Kidney (tissue), 14 donors: ENCODE results near the gene RBP5. TPM values are rescaled to one million over a fixed set of nuclear protein-coding genes. Genes with fewer than 3 reads are reported as not detected.

Source experiments
- DNase-seq, 5 donors: peaks; one replicate each; pipeline ENCODE4 v3.0.0-alpha.2; 2013 to 2020
- FAIRE-seq: peaks from 2 replicates; lab custom pipeline; 2012; peaks lifted over from hg19 to GRCh38; lab: Jason Lieb, UNC
- H3K27ac ChIP-seq, 2 donors: one replicate each; pipeline ENCODE4 v1.7.0; 2013; ENCODE audit warnings: low read depth in 2 of 2, low read length in 2 of 2, inconsistent platforms in 1 of 2
- H3K27me3 ChIP-seq: one replicate; pipeline ENCODE4 v1.7.1; 2013; ENCODE audit warnings: low read length, inconsistent platforms; ENCODE audit not compliant: control insufficient read depth, insufficient read depth
- H3K36me3 ChIP-seq, 3 donors: one replicate each; pipeline versions ENCODE4 v1.7.0 to v1.7.1; 2013; ENCODE audit warnings: low read length in 3 of 3, control low read depth in 1 of 3, inconsistent platforms in 1 of 3; ENCODE audit not compliant: insufficient read depth in 3 of 3, control insufficient read depth in 2 of 3
- H3K4me1 ChIP-seq, 3 donors: one replicate each; pipeline versions ENCODE4 v1.7.0 to v1.7.1; 2013; ENCODE audit warnings: low read length in 3 of 3, inconsistent platforms in 1 of 3, low read depth in 1 of 3; ENCODE audit not compliant: control insufficient read depth in 2 of 3, insufficient read depth in 2 of 3
- H3K4me3 ChIP-seq, 3 donors: one replicate each; pipeline versions ENCODE4 v1.7.0 to v1.8.1; 2013; ENCODE audit warnings: low read length in 3 of 3, control low read depth in 1 of 3, inconsistent platforms in 1 of 3
- H3K9ac ChIP-seq, 3 donors: one replicate each; pipeline versions ENCODE4 v1.7.0 to v1.7.1; 2013; ENCODE audit warnings: low read length in 3 of 3, control low read depth in 1 of 3, inconsistent platforms in 1 of 3
- H3K9me3 ChIP-seq, 3 donors: one replicate each; pipeline versions ENCODE4 v1.7.0 to v1.7.1; 2013; ENCODE audit warnings: low read length in 3 of 3, control low read depth in 1 of 3, inconsistent platforms in 1 of 3; ENCODE audit not compliant: control insufficient read depth in 2 of 3, insufficient read depth in 1 of 3
- intact Hi-C: fragments of 100-400 bp; cut with DNase I; formaldehyde crosslinking; loops from one replicate; pipeline ENCODE4 v1.11.1; 2022
- polyA plus RNA-seq: library from polyadenylated mRNA; stranded (reverse); fragments of 350-450 nt; fragmentation: Illumina TruSeq; extraction: RNeasy Lipid Tissue Mini Kit (QIAGEN cat#74804); gene quantifications from one replicate; pipeline ENCODE4 v1.2.3, GENCODE V29; 2014; ENCODE audit warnings: low read depth, low replicate concordance; ENCODE audit not compliant: insufficient read depth
- total RNA-seq: library from RNA; stranded (reverse); fragmentation: NEBNext Ultra II Directional; extraction: Animal tissue kit (Norgen Biotek cat#: 25700); gene quantifications from one replicate; pipeline ENCODE4 v1.2.1, GENCODE V29; 2021
- TF ChIP-seq, protein P1 (sequence below): IDR thresholded peaks from 3 replicates; pipeline ENCODE4 v1.5.1; 2012; ENCODE audit warnings: mild to moderate bottlenecking, moderate library complexity, borderline replicate concordance; ENCODE audit not compliant: insufficient read depth; ENCODE audit errors: extremely low read depth
- donor health status: control.
- donor health status: control.
- donor health status: control.
- donor health status: control.
- donor health status: control.
- donor health status: DM: yes; HTN: yes; CAD: no.
- donor health status: Normal renal cell carcinoma (clear cell type).

The RBP5 gene
- total and polyA plus RNA-seq, 2 donors from 2014 or later = 74.6 to 609 TPM

DNA sequence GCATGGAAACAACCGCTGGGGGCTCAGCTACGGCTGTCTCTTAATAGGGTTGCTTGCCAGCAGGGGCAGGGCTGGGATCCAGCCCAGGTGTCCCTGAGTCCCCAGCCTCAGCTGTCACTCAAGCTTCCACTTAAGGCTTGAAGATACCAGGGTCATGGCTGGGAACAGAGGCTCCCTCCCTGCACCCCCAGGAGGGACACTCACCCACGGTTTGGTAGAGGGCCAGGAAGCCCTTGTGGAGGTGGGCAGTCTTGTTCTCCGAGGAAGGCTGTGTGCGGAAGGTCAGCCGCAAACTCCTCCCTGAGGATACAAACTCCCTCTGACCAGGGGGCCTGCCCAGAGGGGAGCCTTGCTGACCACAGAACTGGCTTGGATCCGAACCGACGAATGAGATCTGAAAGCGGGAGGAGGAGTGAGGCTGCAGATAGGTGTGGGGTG is 27.0 kb downstream of the RBP5 start:
- Histone ChIP-seq H3K4me3 (no peak overlapping the region), H3K4me1 (no peaks in the 10 kb centered on the region), H3K9ac (no peak overlapping the region), H3K9me3 (no peaks in the 10 kb centered on the region), H3K27me3 (no peaks in the 10 kb centered on the region), H3K36me3 (no peaks in the 10 kb centered on the region), H3K27ac (no peak overlapping the region)
- FAIRE-seq (no peak), DNase-seq (no peak)
- TF ChIP-seq, protein P1, sequence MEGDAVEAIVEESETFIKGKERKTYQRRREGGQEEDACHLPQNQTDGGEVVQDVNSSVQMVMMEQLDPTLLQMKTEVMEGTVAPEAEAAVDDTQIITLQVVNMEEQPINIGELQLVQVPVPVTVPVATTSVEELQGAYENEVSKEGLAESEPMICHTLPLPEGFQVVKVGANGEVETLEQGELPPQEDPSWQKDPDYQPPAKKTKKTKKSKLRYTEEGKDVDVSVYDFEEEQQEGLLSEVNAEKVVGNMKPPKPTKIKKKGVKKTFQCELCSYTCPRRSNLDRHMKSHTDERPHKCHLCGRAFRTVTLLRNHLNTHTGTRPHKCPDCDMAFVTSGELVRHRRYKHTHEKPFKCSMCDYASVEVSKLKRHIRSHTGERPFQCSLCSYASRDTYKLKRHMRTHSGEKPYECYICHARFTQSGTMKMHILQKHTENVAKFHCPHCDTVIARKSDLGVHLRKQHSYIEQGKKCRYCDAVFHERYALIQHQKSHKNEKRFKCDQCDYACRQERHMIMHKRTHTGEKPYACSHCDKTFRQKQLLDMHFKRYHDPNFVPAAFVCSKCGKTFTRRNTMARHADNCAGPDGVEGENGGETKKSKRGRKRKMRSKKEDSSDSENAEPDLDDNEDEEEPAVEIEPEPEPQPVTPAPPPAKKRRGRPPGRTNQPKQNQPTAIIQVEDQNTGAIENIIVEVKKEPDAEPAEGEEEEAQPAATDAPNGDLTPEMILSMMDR = no peak
- intact Hi-C loops = no loop called here

DNA sequence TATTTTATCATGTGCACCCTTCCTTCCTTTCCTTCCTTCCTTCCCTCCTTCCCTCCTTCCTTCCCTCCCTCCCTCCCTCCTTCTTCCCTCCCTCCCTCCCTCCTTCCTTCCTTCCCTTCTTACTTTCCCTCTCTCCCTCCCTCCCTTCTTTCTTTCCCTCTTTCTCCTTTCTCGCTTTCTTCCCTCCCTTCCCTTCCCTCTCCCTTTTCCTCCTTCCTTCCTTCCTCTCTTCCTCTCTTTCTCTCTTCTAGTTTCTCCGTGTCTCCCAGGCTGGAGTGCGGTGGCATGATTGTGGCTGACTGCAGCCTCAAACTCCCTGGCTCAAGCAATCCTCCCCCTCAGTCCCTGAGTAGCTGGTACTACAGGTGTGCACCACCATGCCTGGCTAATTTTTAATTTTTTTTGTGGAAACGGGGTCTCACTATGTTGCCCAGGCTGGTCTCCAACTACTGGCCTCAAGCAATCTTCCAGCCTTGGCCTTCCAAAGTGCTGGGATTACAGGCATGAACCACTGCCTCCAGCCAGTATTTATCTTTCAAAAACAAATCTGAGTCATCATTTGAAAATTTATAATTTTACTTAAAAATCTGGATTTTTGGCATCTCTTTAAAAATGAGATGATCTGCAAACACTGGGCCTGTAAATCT is 27.5 kb downstream of the RBP5 start:
- intact Hi-C loops = no loop called here
- H3K4me3 ChIP-seq = no peak overlapping the region
- TF ChIP-seq, protein P1 = no peak
- no peak overlapping the region for H3K27ac ChIP-seq
- FAIRE-seq (no peak), DNase-seq (no peak)
- H3K27me3 ChIP-seq = no peaks in the 10 kb centered on the region
- H3K36me3 ChIP-seq = no peaks in the 10 kb centered on the region
- H3K4me1 ChIP-seq = no peaks in the 10 kb centered on the region
- no peak overlapping the region for H3K9ac ChIP-seq
- no peaks in the 10 kb centered on the region for H3K9me3 ChIP-seq

DNA sequence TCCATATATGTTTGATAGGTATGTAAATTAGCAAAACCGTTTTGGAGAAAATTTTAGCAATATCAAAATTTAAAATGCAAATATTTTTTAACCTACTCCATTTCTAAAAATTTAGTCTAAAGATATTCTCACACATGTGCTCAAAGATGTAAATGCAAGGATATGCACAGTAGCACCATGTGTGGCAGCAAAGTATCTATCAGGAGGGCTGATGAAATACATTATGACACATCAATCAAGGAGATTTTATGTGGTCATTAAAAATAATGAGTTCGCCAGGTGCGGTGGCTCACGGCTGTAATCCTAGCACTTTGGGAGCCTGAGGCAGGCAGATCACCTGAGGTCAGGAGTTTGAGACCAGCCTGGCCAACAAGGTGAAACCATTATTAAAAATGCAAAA is 28.4 kb downstream of the RBP5 start:
- TF ChIP-seq, protein P1 = no peak
- FAIRE-seq = no peak
- no peaks in the 10 kb centered on the region for H3K27me3 ChIP-seq
- no peak overlapping the region for H3K4me3 ChIP-seq
- no peak for DNase-seq
- H3K36me3 ChIP-seq = no peaks in the 10 kb centered on the region
- H3K27ac ChIP-seq = no peak overlapping the region
- no peaks in the 10 kb centered on the region for H3K9me3 ChIP-seq
- no peaks in the 10 kb centered on the region for H3K4me1 ChIP-seq
- no peak overlapping the region for H3K9ac ChIP-seq
- intact Hi-C loops = no loop called here
